Esophagus muscularis mucosa (tissue), 4 donors: Measurements from ENCODE around the gene BCAS3.

Experiments used
- EP300 ChIP-seq: sonication (generic); formaldehyde crosslinking; IDR thresholded peaks from one replicate; pipeline ENCODE4 v1.6.1; 2017; ENCODE audit warnings: antibody characterized with exemption
- POLR2A ChIP-seq: fragments of 450-650 bp; IDR thresholded peaks from one replicate; pipeline ENCODE4 v1.6.1; 2017; ENCODE audit warnings: antibody characterized with exemption, moderate library complexity, mild to moderate bottlenecking, low read depth
- POLR2AphosphoS5 ChIP-seq, 2 donors: sonication (generic); formaldehyde crosslinking; IDR thresholded peaks; one replicate each; pipeline ENCODE4 v1.6.1; 2017; ENCODE audit warnings: antibody characterized with exemption in 2 of 2
- TF ChIP-seq, protein P1 (sequence below), 3 experiments: fragments of 200-600 bp in 2 of 3; fragments of 450-650 bp in 1 of 3; sonication (generic) in 2 of 3; IDR thresholded peaks; one replicate each; pipeline ENCODE4 v1.5.1; 2017 to 2019; ENCODE audit warnings: antibody characterized with exemption in 3 of 3, mild to moderate bottlenecking in 2 of 3, moderate library complexity in 1 of 3

DNA sequence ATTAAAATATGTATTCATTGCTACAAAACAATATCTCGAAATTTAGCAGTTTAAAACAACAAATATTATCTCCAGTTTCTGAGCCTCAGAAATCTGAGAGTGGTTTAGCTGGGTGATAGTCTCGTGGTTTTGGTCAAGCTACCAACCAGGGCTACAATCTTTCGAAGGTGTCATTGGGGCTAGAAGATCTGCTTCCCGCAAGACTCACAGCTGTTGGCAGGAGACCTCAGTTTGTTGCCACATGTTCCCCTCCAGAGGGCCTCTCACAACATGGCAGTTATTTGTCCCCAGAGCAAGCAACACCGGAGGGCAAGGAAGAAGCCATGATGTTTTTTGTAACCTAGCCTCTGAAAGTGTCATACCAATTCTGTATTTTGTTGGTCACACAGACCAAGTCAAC, 12.0 kb upstream of the BCAS3 start:
- TF ChIP-seq POLR2A: no peak
- TF ChIP-seq, protein P1, sequence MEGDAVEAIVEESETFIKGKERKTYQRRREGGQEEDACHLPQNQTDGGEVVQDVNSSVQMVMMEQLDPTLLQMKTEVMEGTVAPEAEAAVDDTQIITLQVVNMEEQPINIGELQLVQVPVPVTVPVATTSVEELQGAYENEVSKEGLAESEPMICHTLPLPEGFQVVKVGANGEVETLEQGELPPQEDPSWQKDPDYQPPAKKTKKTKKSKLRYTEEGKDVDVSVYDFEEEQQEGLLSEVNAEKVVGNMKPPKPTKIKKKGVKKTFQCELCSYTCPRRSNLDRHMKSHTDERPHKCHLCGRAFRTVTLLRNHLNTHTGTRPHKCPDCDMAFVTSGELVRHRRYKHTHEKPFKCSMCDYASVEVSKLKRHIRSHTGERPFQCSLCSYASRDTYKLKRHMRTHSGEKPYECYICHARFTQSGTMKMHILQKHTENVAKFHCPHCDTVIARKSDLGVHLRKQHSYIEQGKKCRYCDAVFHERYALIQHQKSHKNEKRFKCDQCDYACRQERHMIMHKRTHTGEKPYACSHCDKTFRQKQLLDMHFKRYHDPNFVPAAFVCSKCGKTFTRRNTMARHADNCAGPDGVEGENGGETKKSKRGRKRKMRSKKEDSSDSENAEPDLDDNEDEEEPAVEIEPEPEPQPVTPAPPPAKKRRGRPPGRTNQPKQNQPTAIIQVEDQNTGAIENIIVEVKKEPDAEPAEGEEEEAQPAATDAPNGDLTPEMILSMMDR (IDR thresholded peaks at IDR 0.05): no peak
- no peak for TF ChIP-seq POLR2AphosphoS5 (IDR thresholded peaks at IDR 0.05)
- no peak for TF ChIP-seq EP300
